Measurements from ENCODE around the gene NRXN3.

The NRXN3 gene

DNA sequence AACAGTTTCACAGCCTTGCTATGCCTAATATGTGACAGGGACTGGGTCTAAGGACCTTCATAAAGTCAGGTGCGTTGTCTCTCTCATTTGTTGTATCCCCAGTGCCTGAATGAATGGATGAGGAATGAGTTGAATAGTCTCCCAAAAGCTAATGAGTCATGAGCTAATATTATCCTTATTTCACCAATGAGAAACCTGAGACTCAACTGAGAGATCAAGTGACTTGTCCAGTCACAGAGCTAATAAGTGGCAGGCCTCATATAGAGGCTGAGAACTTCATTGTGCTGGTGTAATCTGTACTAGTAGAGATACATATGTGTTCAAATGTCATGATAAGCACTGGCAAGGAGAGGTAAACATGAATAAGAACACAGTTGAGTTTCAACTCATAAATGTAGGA lies 612.4 kb downstream of the NRXN3 start:
- POLR2A ChIA-PET: no interaction called here
- TF ChIP-seq, protein P1, sequence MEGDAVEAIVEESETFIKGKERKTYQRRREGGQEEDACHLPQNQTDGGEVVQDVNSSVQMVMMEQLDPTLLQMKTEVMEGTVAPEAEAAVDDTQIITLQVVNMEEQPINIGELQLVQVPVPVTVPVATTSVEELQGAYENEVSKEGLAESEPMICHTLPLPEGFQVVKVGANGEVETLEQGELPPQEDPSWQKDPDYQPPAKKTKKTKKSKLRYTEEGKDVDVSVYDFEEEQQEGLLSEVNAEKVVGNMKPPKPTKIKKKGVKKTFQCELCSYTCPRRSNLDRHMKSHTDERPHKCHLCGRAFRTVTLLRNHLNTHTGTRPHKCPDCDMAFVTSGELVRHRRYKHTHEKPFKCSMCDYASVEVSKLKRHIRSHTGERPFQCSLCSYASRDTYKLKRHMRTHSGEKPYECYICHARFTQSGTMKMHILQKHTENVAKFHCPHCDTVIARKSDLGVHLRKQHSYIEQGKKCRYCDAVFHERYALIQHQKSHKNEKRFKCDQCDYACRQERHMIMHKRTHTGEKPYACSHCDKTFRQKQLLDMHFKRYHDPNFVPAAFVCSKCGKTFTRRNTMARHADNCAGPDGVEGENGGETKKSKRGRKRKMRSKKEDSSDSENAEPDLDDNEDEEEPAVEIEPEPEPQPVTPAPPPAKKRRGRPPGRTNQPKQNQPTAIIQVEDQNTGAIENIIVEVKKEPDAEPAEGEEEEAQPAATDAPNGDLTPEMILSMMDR (IDR thresholded peaks at IDR 0.05; ENCODE audit: insufficient read depth, low read length, missing control alignments): no peak
- H3K4me3 ChIP-seq (ENCODE audit: low read depth, low read length): no peak overlapping the region
- CTCF ChIA-PET: no interaction called here
- no peak for DNase-seq (ENCODE audit: low read depth, low spot score)

DNA sequence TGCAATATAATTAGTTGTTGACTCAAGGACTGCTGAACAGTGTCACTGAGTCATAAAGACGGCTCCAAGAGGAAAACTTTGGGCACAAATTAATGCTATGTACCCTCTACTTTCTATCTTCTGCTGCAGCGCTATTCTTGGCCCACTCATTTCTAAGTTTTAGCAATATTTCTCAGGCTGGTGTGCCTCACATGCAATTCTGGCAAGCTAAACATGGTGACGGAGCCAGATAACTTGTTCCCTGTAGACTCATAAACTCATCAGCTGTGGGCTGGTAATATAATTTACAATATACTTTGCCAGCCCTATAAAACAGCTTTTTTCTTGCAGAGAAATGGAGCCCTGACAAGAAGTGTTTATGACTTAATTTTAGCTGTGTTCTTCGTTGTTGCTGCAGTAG lies 615.1 kb downstream of the NRXN3 start:
- POLR2A ChIA-PET: no interaction called here
- TF ChIP-seq, protein P1 (IDR thresholded peaks at IDR 0.05; ENCODE audit: insufficient read depth, low read length, missing control alignments): no peak
- DNase-seq (ENCODE audit: low read depth, low spot score): no peak
- no peak overlapping the region for H3K4me3 ChIP-seq (ENCODE audit: low read depth, low read length)
- CTCF ChIA-PET: no interaction called here

DNA sequence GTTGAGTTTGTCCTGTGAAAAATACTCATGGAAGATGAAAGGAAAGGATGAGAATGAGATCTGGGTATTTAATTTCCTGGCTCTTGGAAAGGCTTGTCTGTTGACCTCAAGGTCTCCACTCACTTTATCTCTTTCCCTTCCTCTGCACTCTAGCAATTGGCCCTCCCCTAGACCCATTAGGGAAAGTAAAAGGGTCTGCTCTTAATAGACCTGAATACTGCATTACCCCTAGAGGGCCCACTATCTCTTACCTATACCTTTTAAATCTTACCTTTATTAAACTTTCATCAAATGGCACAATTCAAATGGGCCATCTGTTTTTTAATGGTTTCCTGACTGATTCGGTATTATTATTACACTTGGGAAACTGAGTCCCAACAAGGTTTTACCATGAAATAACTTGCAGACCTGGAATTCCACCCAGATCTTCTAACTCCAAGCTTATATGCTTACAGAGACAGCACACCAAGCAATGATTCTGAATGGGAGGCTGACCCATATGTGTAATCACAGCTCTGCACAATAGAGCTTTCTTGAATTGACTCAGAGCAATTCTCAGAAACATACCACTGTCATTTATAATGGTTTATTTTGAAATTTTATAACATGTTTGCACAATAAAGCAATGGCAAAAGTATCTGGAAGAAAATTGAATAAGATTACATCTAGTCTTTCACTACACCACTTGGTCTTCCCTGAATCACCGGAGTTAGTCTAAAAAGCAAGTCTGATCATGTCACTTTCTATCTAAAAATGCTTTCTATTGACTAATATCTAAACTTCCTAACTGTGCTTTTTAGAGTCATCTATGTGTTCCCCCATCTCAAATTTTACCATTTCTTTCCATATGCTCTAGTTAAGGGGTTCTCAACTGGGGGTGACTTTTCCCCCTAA lies 618.5 kb downstream of the NRXN3 start:
- CTCF ChIA-PET: interaction anchor here (1.3 kb wide), 1 partner anchor 50 kb away, joined by 3 read pairs; no protein-coding TSS in a partner anchor

DNA sequence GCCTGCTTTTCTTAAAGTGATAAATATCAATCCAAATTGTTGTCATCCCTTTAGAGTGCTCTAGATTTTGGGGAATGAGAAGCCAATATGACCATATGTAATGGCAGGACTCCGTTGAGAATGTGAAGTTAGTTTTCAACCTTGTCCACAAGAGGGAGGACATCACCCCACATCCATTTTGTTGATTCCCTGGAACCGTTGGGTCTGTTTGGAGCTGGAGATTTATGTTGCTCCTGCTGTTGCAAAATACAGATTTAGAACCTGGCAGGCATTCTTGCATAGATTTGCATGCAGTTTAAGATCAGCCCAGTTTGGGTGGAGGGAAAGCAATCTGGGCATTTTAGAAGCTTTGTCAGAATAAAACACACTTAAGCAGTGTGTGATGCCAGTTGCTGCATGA lies 620.1 kb downstream of the NRXN3 start:
- no peak overlapping the region for H3K4me3 ChIP-seq (ENCODE audit: low read depth, low read length)
- ChIA-PET CTCF (interaction anchor here (1.3 kb wide), 1 partner anchor 48 kb away, joined by 3 read pairs; no protein-coding TSS in a partner anchor), POLR2A (no interaction called here)
- DNase-seq (ENCODE audit: low read depth, low spot score): no peak
- TF ChIP-seq, protein P1 (IDR thresholded peaks at IDR 0.05; ENCODE audit: insufficient read depth, low read length, missing control alignments): no peak

More for the DNA sequence above, 618.5 kb downstream of the NRXN3 start:
- H3K4me3 ChIP-seq (ENCODE audit: low read depth, low read length): no peak overlapping the region
- TF ChIP-seq, protein P1 (IDR thresholded peaks at IDR 0.05; ENCODE audit: insufficient read depth, low read length, missing control alignments): no peak
- no peak for DNase-seq (ENCODE audit: low read depth, low spot score)
- POLR2A ChIA-PET: no interaction called here

DNA sequence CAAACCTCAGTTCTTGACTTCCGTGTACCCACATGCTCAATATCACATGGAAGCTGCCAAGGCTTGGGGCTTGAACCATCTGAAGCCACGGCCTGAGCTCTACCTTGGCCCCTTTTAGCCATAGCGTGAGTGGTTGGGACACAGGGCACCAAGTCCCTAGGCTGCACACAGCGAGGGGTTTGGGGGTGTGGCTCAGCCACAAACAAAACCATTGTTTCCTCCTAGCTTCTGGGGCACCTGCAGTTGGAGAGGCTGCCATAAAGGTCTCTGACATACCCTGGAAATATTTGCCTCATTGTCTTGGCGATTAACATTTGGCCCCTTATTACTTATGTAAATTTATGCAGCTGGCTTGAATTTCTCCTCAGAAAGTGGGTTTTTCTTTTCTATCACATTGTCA lies 628.6 kb downstream of the NRXN3 start:
- no peak overlapping the region for H3K4me3 ChIP-seq (ENCODE audit: low read depth, low read length)
- TF ChIP-seq, protein P1 (IDR thresholded peaks at IDR 0.05; ENCODE audit: insufficient read depth, low read length, missing control alignments): no peak
- POLR2A ChIA-PET: no interaction called here
- CTCF ChIA-PET: no interaction called here
- DNase-seq (ENCODE audit: low read depth, low spot score): no peak

DNA sequence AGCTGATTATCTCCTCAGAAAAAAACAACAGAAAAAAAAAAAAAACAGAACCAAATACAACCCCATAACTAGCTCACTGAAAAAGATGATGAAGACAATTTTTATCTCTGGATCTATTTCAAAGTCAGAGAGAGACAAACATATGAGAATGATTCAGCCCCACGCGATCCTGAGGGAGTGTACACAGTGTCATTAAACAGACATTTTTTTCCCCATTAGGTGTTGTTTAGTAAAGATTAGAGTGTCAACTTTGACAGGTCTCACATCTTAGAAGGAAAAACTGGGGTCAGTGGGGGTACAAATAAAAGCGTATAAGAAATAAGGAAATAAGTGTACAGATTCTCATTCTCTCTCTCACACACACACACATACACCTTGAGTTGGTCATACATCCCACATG lies 635.4 kb downstream of the NRXN3 start:
- ChIA-PET POLR2A (no interaction called here), CTCF (no interaction called here)
- TF ChIP-seq, protein P1 (IDR thresholded peaks at IDR 0.05; ENCODE audit: insufficient read depth, low read length, missing control alignments): no peak
- H3K4me3 ChIP-seq (ENCODE audit: low read depth, low read length): no peak overlapping the region
- no peak for DNase-seq (ENCODE audit: low read depth, low spot score)
